HepG2 (cell line): Measurements from ENCODE around the gene MIER1.

Source experiments
- ARHGAP35 ChIP-seq: sonication (generic); formaldehyde crosslinking; IDR thresholded peaks from 2 replicates; pipeline ENCODE4 v1.9.0; 2022; ENCODE audit warnings: mild to moderate bottlenecking, inconsistent platforms, moderate library complexity, missing genetic modification reagents, borderline replicate concordance
- ATF7 ChIP-seq, 2 experiments: fragments of 450-650 bp in 1 of 2; sonication (generic) in 1 of 2; formaldehyde crosslinking in 1 of 2; IDR thresholded peaks; 2 replicates each; pipeline versions ENCODE4 v1.4.0 to v1.6.1; 2016 to 2020; ENCODE audit warnings: antibody characterized with exemption in 1 of 2, mild to moderate bottlenecking in 1 of 2, missing genetic modification reagents in 1 of 2
- CEBPZ ChIP-seq: IDR thresholded peaks from 2 replicates; pipeline ENCODE4 v1.6.1; 2012; ENCODE audit warnings: low read length, improper control_type of control experiment
- CTCF ChIP-seq: sonication (generic); formaldehyde crosslinking; IDR thresholded peaks from 2 replicates; pipeline ENCODE4 v1.5.0; 2020; ENCODE audit warnings: mild to moderate bottlenecking, missing genetic modification reagents, moderate library complexity
- EP300 ChIP-seq, 3 experiments: sonication (generic) in 1 of 3; formaldehyde crosslinking in 1 of 3; IDR thresholded peaks; 2 replicates each; pipeline versions ENCODE4 v1.5.1 to v1.6.1; 2011 to 2020; ENCODE audit warnings: low read depth in 2 of 3, low read length in 2 of 3, borderline replicate concordance in 1 of 3, improper control_type of control experiment in 1 of 3, mild to moderate bottlenecking in 1 of 3, missing genetic modification reagents in 1 of 3, moderate library complexity in 1 of 3
- MAFF ChIP-seq: IDR thresholded peaks from 2 replicates; pipeline ENCODE4 v1.6.1; 2011; ENCODE audit warnings: low read depth, low read length, improper control_type of control experiment
- NFE2L2 ChIP-seq: fragments of 150-350 bp; IDR thresholded peaks from 2 replicates; pipeline ENCODE4 v1.6.1; 2014; ENCODE audit warnings: low read length
- SUZ12 ChIP-seq: fragments of 150-350 bp; IDR thresholded peaks from 2 replicates; pipeline ENCODE4 v1.6.1; 2014; ENCODE audit warnings: low read depth, low read length
- ZBTB8A ChIP-seq: sonication (generic); formaldehyde crosslinking; IDR thresholded peaks from 2 replicates; pipeline ENCODE4 v1.4.0; 2020; ENCODE audit warnings: mild to moderate bottlenecking, low read depth, missing genetic modification reagents, borderline replicate concordance
- ZNF782 ChIP-seq: sonication (generic); formaldehyde crosslinking; IDR thresholded peaks from 2 replicates; pipeline ENCODE4 v1.4.0; 2020; ENCODE audit warnings: missing genetic modification reagents, mild to moderate bottlenecking, borderline replicate concordance

GRCh38 chr1:66925944-66926343 lies 1.2 kb downstream of the MIER1 start:
- TF ChIP-seq ZBTB8A (no peak), MAFF (no peak), EP300 (IDR thresholded peaks at IDR 0.05; ENCODE audit: low read depth in 2 of 2, low read length in 2 of 2) (no peak), EP300 (CRISPR knock-in tag; IDR thresholded peaks at IDR 0.05; ENCODE audit: borderline replicate concordance) (no peak), ARHGAP35 (CRISPR knock-in tag) (no peak), NFE2L2 (no peak), ATF7 (IDR thresholded peaks at IDR 0.05) (no peak), ATF7 (CRISPR knock-in tag; IDR thresholded peaks at IDR 0.05) (no peak), CTCF (CRISPR knock-in tag) (no peak), SUZ12 (no peak), CEBPZ (no peak), ZNF782 (CRISPR knock-in tag) (no peak)
